Vagina (tissue), 2 donors: ENCODE measurements around the gene TGIF2.

Experiments
- POLR2A ChIP-seq, 2 donors: fragments of 450-650 bp; IDR thresholded peaks; one replicate each; pipeline ENCODE4 v1.6.1; 2017; ENCODE audit warnings: antibody characterized with exemption in 2 of 2, mild to moderate bottlenecking in 2 of 2, moderate library complexity in 2 of 2
- POLR2AphosphoS5 ChIP-seq, 2 donors: sonication (generic); formaldehyde crosslinking; IDR thresholded peaks; one replicate each; pipeline ENCODE4 v1.9.0; 2017; ENCODE audit warnings: antibody characterized with exemption in 2 of 2, mild to moderate bottlenecking in 2 of 2, low read depth in 1 of 2; ENCODE audit not compliant: insufficient read depth in 1 of 2

DNA sequence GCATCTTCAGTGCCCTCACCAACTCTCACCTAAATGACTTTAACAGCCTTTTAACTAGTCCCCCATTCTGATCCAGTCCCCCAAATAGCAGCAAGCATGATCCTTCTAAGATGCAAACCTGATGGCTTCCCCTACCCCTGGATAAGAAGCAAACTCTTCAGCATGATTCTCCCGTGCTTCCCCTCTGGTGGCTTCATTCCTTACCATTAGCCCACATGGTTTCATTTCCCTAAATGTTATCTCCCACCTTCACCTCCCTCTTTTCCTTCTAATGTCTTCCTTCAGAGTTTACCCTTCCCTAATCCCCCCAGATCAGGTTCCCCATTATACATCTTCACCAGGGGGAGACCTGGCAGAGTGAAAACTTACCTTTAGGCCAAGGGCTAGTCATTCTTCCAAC is 28.1 kb downstream of the TGIF2 start:
- TF ChIP-seq POLR2A (IDR thresholded peaks at IDR 0.05) = no peak
- TF ChIP-seq POLR2AphosphoS5 (IDR thresholded peaks at IDR 0.05; ENCODE audit: insufficient read depth in 1 of 2, low read depth in 1 of 2) = no peak
